GM18499 (cell line): ENCODE measurements around the gene VPS26B.

Experiments
- ATAC-seq: cut with Tn5 transposase; IDR thresholded peaks from one replicate; pipeline ENCODE4 v1.9.1; 2021; ENCODE audit warnings: moderate number of reproducible peaks; ENCODE audit not compliant: insufficient read depth, unreplicated experiment

The VPS26B gene

DNA sequence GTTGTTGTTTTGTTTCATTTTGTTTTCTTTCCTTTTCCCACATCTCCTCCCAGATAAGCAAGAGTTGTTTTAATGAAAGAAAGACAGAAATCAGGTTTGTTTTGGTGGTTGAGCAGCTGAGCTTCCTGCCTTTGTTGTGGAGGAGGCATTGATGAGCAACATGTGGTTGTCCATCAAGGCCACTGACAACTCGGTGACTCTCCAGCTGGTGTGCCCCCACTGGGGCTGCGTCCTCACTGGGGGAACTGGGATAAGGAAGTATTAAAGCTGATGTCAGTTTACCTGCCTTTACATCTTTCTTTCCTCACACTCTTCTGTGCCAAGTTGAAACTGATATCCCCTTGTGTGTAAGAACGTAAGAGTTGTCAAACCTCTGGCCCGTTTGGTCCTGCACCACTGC, 5.9 kb downstream of the VPS26B start:
- ATAC-seq = no peak

DNA sequence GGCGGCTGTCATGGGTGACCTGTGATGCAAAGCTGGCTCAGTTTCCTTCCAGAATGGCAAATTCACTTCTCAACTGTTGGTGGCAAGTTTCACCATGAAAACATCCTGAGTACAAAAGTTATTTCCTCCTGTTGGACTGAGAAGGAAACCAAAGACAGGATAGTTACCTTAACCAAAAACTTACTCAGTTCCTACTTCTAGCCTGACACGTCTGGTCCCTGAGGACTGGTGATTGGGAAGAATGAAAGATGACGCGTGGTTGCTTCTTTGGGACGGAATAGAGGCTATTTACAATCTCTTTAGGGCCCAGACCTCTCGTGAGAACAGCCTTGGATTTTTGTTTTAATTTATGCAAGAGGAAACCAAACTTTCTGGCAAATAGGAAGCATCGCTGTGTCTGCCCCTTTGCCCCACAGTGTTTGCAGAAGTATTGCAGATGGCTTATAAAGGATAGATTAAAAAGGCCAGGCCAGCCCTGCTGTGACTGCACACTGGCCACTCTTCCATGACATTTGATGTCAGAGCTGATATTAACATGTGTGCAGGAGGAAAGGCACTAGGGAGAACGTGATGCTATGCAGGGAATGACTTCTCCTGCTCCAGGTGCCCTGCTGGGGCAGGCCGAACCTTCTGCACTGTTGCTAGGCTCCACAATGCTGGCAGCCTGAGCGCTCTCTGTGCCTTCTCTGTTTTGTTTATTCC, 7.6 kb downstream of the VPS26B start:
- ATAC-seq = no peak

GRCh38 chr11:134233729-134234179, 9.3 kb downstream of the VPS26B start:
- no peak for ATAC-seq

GRCh38 chr11:134235399-134235798, 10.9 kb downstream of the VPS26B start:
- ATAC-seq = no peak

- no peak for ATAC-seq
Observed at GRCh38 chr11:134236834-134237556, 12.5 kb downstream of the VPS26B start.

DNA sequence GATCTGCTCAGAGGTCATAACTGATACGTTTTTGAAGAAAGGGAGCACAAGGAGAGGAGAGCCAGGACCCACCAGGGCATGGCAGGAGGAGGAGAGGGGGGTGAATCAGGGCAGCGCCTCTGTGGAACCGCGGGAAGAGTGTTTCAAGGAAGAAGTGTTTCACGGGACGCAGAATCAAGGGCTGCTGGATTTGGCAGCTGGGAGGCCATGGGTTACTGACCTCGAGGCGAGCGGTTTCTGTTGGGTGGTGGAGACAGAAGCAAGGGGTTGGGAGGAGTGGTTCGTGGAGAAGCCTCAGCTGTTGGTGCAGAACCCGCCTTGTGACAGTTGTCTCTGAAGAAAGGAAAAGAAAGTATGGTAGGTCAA, 13.1 kb downstream of the VPS26B start:
- ATAC-seq = no peak

GRCh38 chr11:134238956-134239355, 14.5 kb downstream of the VPS26B start:
- ATAC-seq = no peak

DNA sequence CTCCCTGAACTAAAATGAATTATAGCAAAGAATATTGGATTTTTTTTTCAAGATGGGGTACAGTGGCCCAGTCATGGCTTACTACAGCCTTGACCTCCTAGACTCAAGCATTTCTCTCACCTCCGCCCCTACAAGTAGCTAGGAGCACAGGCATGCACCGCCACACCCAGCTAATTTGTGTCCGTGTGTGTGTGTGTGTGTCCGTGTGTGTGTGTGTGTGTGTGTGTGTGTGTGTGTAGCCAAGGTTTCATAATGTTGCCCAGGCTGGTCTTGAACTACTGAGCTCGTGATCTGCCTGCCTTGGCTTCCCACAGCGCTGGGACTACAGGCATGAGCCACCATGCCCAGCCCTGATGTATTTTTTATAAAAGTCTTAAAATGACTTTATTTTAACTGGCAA, 16.1 kb downstream of the VPS26B start:
- ATAC-seq = no peak

- ATAC-seq = no peak
Observed at GRCh38 chr11:134242376-134242775, 17.9 kb downstream of the VPS26B start.

DNA sequence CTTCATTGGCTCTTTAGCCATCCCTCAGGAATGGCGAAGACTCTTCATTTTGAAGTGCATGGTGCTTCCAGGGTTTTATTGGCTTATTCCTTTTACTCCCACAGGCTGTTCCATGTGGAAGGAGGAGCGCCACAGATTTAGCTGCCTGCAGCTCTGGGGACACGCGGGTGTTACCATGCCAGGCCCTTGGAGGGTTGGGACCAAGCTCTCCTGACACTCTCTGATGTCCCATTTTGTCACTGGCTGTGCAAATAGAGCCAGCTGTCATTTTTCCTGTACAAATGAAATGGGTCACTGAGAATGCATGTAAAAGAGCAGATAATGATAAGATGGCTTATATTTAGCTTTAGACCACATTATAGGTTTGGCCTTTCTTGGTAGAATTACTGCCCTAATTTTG, 19.4 kb downstream of the VPS26B start:
- ATAC-seq = no peak

DNA sequence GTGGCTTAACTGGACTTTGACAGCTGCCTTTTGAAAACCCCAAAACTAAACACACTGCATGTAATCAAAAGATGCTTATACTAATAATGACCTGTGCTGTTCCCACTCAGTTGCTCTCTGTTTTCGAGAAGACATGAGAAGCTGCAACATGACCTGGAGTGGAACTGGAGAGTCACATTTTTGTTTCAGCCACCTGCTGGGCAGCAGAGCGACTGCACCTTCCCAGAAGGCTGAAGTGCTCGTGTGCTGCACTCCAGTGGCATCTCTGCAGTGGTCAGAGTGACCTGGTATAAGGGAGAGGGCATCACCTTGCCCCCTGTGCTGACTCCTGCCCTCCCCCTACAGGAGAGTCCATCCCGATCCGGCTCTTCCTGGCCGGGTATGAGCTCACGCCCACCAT, 20.1 kb downstream of the VPS26B start:
- peak; percentile 61 for ATAC-seq

DNA sequence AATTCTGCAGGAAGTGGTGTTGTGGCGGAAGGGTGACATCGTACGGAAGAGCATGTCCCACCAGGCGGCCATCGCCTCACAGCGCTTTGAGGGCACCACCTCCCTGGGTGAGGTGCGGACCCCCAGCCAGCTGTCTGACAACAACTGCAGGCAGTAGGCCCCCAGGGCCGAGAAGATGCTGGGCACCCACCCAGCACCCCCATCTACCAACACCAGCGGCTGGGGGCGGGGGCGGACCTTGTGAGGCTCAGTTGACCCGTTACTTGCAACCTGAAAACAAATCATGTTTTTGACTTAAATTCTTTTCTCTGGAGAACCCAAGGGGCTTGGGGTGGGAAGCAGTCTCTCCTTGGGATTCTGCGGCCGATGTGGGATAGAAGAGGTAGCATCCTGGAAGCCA, 21.0 kb downstream of the VPS26B start:
- ATAC-seq = no peak

GRCh38 chr11:134246100-134246499, 21.6 kb downstream of the VPS26B start:
- ATAC-seq = no peak

- no peak for ATAC-seq
Observed at GRCh38 chr11:134246678-134247077, 22.2 kb downstream of the VPS26B start.

DNA sequence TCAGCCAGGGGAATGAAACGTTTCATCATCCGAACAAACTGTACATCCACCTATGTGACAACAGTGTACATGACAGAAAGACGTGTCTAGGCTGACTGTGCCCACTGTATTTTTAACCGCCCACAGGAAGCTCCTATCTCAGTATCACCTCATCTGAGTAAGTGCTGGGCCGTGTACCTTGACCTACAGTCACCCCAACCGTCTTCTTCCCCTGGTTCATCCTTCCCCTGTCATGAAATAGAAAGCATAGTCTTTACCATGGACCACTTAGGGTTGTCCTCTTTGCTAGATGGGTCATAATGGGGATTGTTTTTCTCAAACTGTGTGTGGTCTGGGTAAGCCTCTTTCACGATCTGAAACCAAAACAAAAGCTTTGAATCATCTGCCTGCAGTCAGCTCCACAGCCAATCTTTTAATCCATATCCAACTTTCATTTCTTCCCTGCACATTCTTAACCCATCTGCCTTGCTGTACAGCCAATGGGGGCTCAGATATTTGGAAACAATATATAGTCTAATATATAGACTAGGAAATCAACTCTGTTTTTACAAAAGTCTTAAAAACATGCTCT, 24.5 kb downstream of the VPS26B start:
- no peak for ATAC-seq

DNA sequence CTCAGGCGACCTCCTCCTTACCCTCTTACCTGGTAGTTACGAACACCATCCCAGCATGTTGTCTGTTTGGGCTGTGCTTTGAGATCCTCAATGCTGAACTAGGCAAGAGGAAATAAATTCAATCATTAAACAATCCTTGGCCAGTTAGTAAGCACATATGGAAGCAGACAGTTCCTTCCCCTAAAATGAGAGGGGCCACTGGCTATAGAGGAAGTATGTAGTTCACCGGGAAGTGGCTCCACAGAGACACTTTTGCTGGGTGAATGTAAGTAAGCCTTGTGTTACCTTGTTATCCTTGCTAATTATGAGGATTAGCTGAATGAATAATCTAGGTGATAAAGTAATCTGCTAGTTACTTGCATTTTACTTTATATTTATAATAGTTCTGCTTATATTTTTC, 25.8 kb downstream of the VPS26B start:
- ATAC-seq = no peak

DNA sequence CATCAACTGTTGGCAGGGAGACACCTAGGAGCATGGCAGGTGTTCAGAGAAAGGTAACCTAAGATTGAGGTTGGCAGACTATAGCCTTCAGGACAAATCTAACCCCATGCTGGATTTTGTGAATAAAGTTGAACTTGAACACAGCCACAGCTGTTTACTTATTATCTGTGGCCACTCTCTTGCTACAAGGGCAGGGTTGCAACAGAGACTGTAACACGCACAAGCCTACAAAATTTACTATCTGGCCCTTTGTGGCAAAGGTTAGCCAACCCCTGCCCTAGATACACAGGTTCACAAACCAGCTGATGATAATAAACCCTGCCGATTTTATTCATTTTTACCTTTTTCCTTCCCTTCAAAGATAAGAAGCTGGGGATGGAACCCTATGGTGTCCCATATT, 26.2 kb downstream of the VPS26B start:
- ATAC-seq = no peak

GRCh38 chr11:134252346-134253187, 28.1 kb downstream of the VPS26B start:
- peak; percentile 26 for ATAC-seq

- peak; percentile 94 for ATAC-seq
Observed at GRCh38 chr11:134253188-134253993, 28.9 kb downstream of the VPS26B start, which contains the start of the genes ACAD8 and THYN1. ACAD8 (plus strand) TSS chr11:134253568; CDS start chr11:134253601, 33 bp downstream. THYN1 (minus strand) TSS chr11:134253352; CDS start chr11:134252882, 470 bp downstream.
